Testis (tissue), 2 donors: ENCODE measurements around the gene REM2.

ENCODE experiments used
- CTCF ChIP-seq, 3 experiments: fragments of 450-650 bp in 2 of 3; fragments of 200-600 bp in 1 of 3; sonication (generic) in 1 of 3; IDR thresholded peaks; one replicate each; pipeline ENCODE4 v1.5.1; 2016 to 2019; ENCODE audit warnings: antibody characterized with exemption in 3 of 3, mild to moderate bottlenecking in 2 of 3, moderate library complexity in 1 of 3
- POLR2A ChIP-seq: fragments of 450-650 bp; IDR thresholded peaks from one replicate; pipeline ENCODE4 v1.6.1; 2017; ENCODE audit warnings: antibody characterized with exemption, mild to moderate bottlenecking, moderate library complexity

DNA sequence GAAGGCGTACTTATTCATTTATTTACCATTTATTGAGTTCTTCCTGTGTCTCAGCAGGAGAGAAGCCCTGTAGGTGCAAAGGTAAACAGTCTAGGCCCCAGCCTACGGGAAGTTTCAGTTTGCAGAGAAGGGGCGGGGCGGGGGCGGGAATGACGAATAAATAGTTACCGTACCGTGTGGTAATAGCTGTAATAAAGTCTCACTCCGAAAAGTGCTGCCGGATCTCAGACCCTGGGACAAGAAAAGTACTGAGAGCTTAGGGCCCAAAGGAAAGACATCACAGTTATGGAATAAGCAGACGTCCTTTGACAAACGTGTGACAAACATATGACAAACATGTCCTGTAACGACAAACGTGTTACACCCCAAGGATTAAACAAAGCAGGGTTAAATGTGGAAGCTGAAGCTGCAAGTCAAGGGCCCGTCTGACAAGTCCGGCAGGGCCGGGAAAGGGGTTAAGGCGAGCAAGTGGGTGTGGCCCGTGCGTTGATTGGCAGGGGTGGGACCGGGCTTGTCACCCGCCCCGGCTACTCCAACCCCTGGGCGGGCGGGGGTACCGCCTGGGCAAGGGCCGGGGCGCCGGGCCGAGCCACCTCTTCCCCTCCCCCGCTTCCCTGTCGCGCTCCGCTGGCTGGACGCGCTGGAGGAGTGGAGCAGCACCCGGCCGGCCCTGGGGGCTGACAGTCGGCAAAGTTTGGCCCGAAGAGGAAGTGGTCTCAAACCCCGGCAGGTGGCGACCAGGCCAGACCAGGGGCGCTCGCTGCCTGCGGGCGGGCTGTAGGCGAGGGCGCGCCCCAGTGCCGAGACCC lies 11.6 kb upstream of the REM2 start, which contains the start of gene LRP10:
- peak in 1 of 3 experiments; percentile 1 for TF ChIP-seq CTCF (IDR thresholded peaks at IDR 0.05)
- peak; percentile 63 for TF ChIP-seq POLR2A
